Body of pancreas (tissue), 4 donors: ENCODE data around the gene SLC38A3.

ENCODE experiments used
- POLR2A ChIP-seq, 3 donors: fragments of 450-650 bp; IDR thresholded peaks; one replicate each; pipeline ENCODE4 v1.6.1; 2016; ENCODE audit warnings: antibody characterized with exemption in 3 of 3, mild to moderate bottlenecking in 2 of 3
- TF ChIP-seq, protein P1 (sequence below), 7 experiments: fragments of 450-650 bp in 4 of 7; fragments of 200-600 bp in 3 of 7; sonication (generic) in 3 of 7; IDR thresholded peaks; one replicate each; pipeline ENCODE4 v1.5.1; 2016 to 2019; ENCODE audit warnings: antibody characterized with exemption in 7 of 7

- TF ChIP-seq POLR2A (IDR thresholded peaks at IDR 0.05), result no peak
- TF ChIP-seq, protein P1, sequence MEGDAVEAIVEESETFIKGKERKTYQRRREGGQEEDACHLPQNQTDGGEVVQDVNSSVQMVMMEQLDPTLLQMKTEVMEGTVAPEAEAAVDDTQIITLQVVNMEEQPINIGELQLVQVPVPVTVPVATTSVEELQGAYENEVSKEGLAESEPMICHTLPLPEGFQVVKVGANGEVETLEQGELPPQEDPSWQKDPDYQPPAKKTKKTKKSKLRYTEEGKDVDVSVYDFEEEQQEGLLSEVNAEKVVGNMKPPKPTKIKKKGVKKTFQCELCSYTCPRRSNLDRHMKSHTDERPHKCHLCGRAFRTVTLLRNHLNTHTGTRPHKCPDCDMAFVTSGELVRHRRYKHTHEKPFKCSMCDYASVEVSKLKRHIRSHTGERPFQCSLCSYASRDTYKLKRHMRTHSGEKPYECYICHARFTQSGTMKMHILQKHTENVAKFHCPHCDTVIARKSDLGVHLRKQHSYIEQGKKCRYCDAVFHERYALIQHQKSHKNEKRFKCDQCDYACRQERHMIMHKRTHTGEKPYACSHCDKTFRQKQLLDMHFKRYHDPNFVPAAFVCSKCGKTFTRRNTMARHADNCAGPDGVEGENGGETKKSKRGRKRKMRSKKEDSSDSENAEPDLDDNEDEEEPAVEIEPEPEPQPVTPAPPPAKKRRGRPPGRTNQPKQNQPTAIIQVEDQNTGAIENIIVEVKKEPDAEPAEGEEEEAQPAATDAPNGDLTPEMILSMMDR (IDR thresholded peaks at IDR 0.05), result no peak
Observed at GRCh38 chr3:50261505-50261904, 56.4 kb downstream of the SLC38A3 start.
